ENCODE results near the gene STRAP. TPM values are rescaled to one million over a fixed set of nuclear protein-coding genes. Genes with fewer than 3 reads are reported as not detected.
"Not testable (repeated sequence)": the region's sequence is repeated elsewhere in the genome, so short reads cannot be mapped to it uniquely, and the experiment has no call there.

Gene STRAP
- total and polyA plus RNA-seq, 2 of the 4 experiments (the other 2 are of a cell fraction): 82.1 to 98.1 TPM

- H4K91ac ChIP-seq (ENCODE audit: insufficient read depth, low read depth, low read length); H3K9me3 ChIP-seq (ENCODE audit: control insufficient read depth, insufficient read depth, low read length); dilution Hi-C loops (cut with HindIII; ENCODE audit: low sequenced_read_pairs, unreplicated experiment); ATAC-seq (ENCODE audit: low read depth); H3K27ac ChIP-seq (ENCODE audit: insufficient read depth, low read length); H4K5ac ChIP-seq (ENCODE audit: low read depth, low read length); H3K4ac ChIP-seq (ENCODE audit: low read depth, low read length); H3K27me3 ChIP-seq (ENCODE audit: control insufficient read depth, insufficient read depth, low read length); H3K36me3 ChIP-seq (ENCODE audit: control insufficient read depth, insufficient read depth, low read length); H2BK5ac ChIP-seq (ENCODE audit: low read depth, low read length, poor library complexity, severe bottlenecking); intact Hi-C loops (cut with micrococcal nuclease); H2AK5ac ChIP-seq (ENCODE audit: low read depth, low read length); H3K4me1 ChIP-seq (ENCODE audit: control insufficient read depth, insufficient read depth, low read length); H3K9ac ChIP-seq (ENCODE audit: low read depth, low read length); H2BK15ac ChIP-seq (ENCODE audit: low read depth, low read length); H4K20me1 ChIP-seq (ENCODE audit: insufficient read depth, low read length); H4K8ac ChIP-seq (ENCODE audit: low read depth in 2 of 2, low read length in 2 of 2); H2AFZ ChIP-seq (replicated peaks; ENCODE audit: low read length, poor library complexity); H3K23ac ChIP-seq (ENCODE audit: low read depth, low read length); DNase-seq; H3K4me2 ChIP-seq (ENCODE audit: low read depth, low read length); POLR2A ChIA-PET (ENCODE audit: unreplicated experiment); H3K56ac ChIP-seq (ENCODE audit: extremely low read depth, insufficient read depth, low read length); H3K79me1 ChIP-seq (ENCODE audit: low read depth in 1 of 2, low read length in 2 of 2); H2AK9ac ChIP-seq (replicated peaks; ENCODE audit: low read depth, low read length, poor library complexity); H3K4me3 ChIP-seq (ENCODE audit: insufficient read depth, low read depth, low read length); H3K9me1 ChIP-seq (ENCODE audit: insufficient read depth, low read length); H2BK20ac ChIP-seq (ENCODE audit: low read depth, low read length); H2BK120ac ChIP-seq (ENCODE audit: low read depth, low read length); H3K18ac ChIP-seq (ENCODE audit: low read depth, low read length); BruUV-seq (replicated peaks); CTCF ChIA-PET; H3K14ac ChIP-seq (replicated peaks; ENCODE audit: low read depth, low read length): not testable (repeated sequence)
- WGBS, 2 experiments (ENCODE audit: extremely low coverage in 2 of 2, insufficient read length in 1 of 2): 76% methylated on average over 2 of the region's 20 CpGs; no CpG with 5 or more reads in 1 of the 2 experiments
- in situ Hi-C loops (cut with MboI; ENCODE audit: low sequenced_read_pairs): loop anchor here (25.0 kb wide), 1 partner anchor 1087 kb away; no protein-coding TSS in a partner anchor
Observed at GRCh38 chr12:15874556-15875145, 7.5 kb upstream of the STRAP start.

Data from IMR-90 (cell line).